ENCODE results near the gene PSEN2.

The PSEN2 gene

DNA sequence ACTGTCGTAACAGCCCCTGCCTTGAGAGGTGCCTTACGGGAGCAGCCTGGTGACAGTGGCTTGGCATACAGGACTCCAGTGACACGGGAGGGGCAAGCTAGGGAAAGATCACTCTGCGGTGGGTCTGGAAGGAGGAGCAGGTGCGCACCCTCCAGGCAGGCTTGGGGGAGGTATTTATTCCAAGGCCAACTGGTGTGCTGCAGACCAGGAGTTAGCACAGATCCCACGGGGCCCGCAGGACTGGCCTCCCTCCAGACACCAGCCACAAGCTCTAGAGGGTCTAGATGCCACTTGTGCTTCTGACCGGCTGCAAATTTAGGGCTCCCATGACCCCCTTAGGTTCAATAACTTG, 22.1 kb downstream of the PSEN2 start:
- H3K4me1 Mint-ChIP-seq: no peaks in the 10 kb centered on the region
- H3K36me3 Mint-ChIP-seq (ENCODE audit: insufficient read depth): peaks cover 3% of the 10 kb centered on the region
- H3K27ac Mint-ChIP-seq (ENCODE audit: low read depth): no peak overlapping the region
- H3K4me3 Mint-ChIP-seq: no peak overlapping the region
- H3K9me3 Mint-ChIP-seq: no peaks in the 10 kb centered on the region
- ATAC-seq (replicated peaks; ENCODE audit: extremely low read depth, poor library complexity, severe bottlenecking): no peak
- DNase-seq (ENCODE audit: low spot score in 2 of 2): no peak
- no peaks in the 10 kb centered on the region for H3K27me3 Mint-ChIP-seq

GRCh38 chr1:226893936-226894335, 23.5 kb downstream of the PSEN2 start:
- ATAC-seq (replicated peaks; ENCODE audit: extremely low read depth, poor library complexity, severe bottlenecking) (no peak), DNase-seq (ENCODE audit: low spot score in 2 of 2) (no peak)
- Mint-ChIP-seq H3K27ac (ENCODE audit: low read depth) (no peak overlapping the region), H3K4me3 (no peak overlapping the region), H3K36me3 (ENCODE audit: insufficient read depth) (peaks cover 3% of the 10 kb centered on the region), H3K27me3 (no peaks in the 10 kb centered on the region), H3K4me1 (no peaks in the 10 kb centered on the region), H3K9me3 (no peaks in the 10 kb centered on the region)

GRCh38 chr1:226894826-226895225, 24.4 kb downstream of the PSEN2 start:
- H3K9me3 Mint-ChIP-seq: no peaks in the 10 kb centered on the region
- H3K4me3 Mint-ChIP-seq: no peak overlapping the region
- DNase-seq (ENCODE audit: low spot score in 2 of 2) (no peak), ATAC-seq (replicated peaks; ENCODE audit: extremely low read depth, poor library complexity, severe bottlenecking) (no peak)
- no peaks in the 10 kb centered on the region for H3K4me1 Mint-ChIP-seq
- H3K36me3 Mint-ChIP-seq (ENCODE audit: insufficient read depth): peaks cover 3% of the 10 kb centered on the region
- no peak overlapping the region for H3K27ac Mint-ChIP-seq (ENCODE audit: low read depth)
- no peaks in the 10 kb centered on the region for H3K27me3 Mint-ChIP-seq

- Mint-ChIP-seq H3K27me3 (no peaks in the 10 kb centered on the region), H3K4me3 (no peak overlapping the region), H3K4me1 (no peaks in the 10 kb centered on the region), H3K36me3 (ENCODE audit: insufficient read depth) (peaks cover 3% of the 10 kb centered on the region), H3K9me3 (no peaks in the 10 kb centered on the region), H3K27ac (ENCODE audit: low read depth) (no peak overlapping the region)
- no peak for ATAC-seq (replicated peaks; ENCODE audit: extremely low read depth, poor library complexity, severe bottlenecking)
- DNase-seq (ENCODE audit: low spot score in 2 of 2): no peak
Observed at GRCh38 chr1:226895644-226896043, 25.2 kb downstream of the PSEN2 start.

DNA sequence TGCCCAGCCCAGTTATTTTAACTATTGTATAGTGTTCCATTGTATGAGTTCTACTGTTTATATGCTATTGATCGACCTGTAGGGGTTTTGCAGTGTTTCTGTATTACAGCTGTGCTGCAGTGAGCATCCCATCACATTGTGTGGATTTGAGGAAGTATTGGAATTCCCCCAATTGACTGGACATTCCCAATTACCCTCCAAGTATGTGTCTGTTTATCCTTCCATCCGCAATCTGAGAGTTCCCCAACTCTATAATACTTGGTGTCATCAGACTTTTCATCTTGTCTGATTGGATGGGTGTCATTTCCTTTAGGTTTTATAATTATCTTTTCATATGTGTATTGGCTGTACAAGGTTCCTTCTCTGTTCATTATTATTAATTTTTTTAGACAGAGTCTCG, 27.8 kb downstream of the PSEN2 start:
- Mint-ChIP-seq H3K36me3 (ENCODE audit: insufficient read depth) (peaks cover 2% of the 10 kb centered on the region), H3K27me3 (no peaks in the 10 kb centered on the region), H3K4me1 (no peaks in the 10 kb centered on the region), H3K27ac (ENCODE audit: low read depth) (no peak overlapping the region), H3K4me3 (no peak overlapping the region), H3K9me3 (no peaks in the 10 kb centered on the region)
- DNase-seq (ENCODE audit: low spot score in 2 of 2): no peak
- no peak for ATAC-seq (replicated peaks; ENCODE audit: extremely low read depth, poor library complexity, severe bottlenecking)

DNA sequence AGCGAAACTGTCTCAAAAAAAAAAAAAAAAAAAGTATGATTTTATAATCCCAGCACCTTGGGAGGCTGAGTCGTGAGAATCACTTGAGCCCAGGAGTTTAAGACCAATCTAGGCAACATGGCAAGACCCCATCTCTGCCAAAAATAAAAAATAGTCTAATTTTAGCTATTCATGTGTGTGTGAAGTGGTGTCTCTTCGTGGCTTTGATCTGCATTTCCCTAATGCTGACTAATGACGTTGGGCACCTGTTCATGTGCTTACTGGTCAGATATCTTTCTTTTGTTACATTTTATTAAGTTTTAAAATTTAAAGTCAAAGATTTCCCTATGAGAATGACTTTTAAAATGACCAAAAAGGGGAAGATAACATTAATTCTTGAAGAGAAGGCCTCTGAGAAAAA, 31.0 kb downstream of the PSEN2 start:
- Mint-ChIP-seq H3K27ac (ENCODE audit: low read depth) (no peak overlapping the region), H3K36me3 (ENCODE audit: insufficient read depth) (peaks cover under 1% of the 10 kb centered on the region), H3K4me3 (no peak overlapping the region), H3K27me3 (no peaks in the 10 kb centered on the region), H3K9me3 (no peaks in the 10 kb centered on the region), H3K4me1 (no peaks in the 10 kb centered on the region)
- ATAC-seq (replicated peaks; ENCODE audit: extremely low read depth, poor library complexity, severe bottlenecking) (no peak), DNase-seq (ENCODE audit: low spot score in 2 of 2) (no peak)

GRCh38 chr1:226902601-226903000, 32.2 kb downstream of the PSEN2 start:
- ATAC-seq (replicated peaks; ENCODE audit: extremely low read depth, poor library complexity, severe bottlenecking) (no peak), DNase-seq (ENCODE audit: low spot score in 2 of 2) (no peak)
- H3K4me1 Mint-ChIP-seq: no peaks in the 10 kb centered on the region
- H3K9me3 Mint-ChIP-seq: no peaks in the 10 kb centered on the region
- no peak overlapping the region for H3K27ac Mint-ChIP-seq (ENCODE audit: low read depth)
- no peaks in the 10 kb centered on the region for H3K36me3 Mint-ChIP-seq (ENCODE audit: insufficient read depth)
- no peaks in the 10 kb centered on the region for H3K27me3 Mint-ChIP-seq
- no peak overlapping the region for H3K4me3 Mint-ChIP-seq

DNA sequence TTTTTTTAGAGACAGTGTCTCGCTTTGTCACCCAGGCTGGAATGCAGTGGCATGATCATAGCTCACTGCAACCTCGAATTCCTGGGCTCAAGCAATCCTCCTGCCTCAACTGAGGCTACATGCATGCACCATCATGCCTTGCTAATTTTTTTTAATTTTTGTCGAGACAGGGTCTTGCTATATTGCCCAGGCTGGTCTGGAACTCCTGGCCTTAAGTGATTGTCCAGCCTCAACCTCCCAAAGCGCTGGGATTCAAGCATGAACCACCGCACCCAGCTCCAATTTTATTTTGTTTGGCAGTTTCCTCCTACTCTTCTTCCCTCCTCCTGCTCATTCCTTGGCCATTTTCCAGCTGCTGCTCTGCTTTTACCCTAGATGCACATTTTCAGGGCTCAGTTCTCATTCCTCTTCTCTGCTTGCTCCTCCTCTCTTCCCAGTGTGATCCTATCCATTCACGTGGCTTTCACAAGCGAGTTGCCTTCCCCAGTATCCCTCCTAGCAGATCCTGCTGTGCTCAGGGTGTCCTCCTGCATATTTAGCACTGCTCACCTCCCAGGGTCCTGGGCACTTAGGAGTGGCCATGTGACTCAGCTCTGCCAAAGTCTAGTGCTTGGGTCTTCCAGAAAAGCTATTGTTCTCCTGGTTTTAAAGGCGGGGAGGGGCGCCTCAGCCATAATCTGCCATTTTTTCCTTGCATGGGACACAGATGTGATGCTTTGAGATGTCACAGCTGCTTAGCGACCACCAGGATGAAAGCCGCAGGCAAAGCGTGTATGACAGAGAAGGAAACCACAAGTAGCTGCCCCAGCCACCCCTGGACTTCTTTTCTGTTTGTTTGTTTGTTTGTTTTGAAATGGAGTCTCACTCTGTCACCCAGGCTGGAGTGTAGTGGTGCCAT, 33.7 kb downstream of the PSEN2 start:
- DNase-seq (ENCODE audit: low spot score in 2 of 2) (no peak), ATAC-seq (replicated peaks; ENCODE audit: extremely low read depth, poor library complexity, severe bottlenecking) (no peak)
- no peaks in the 10 kb centered on the region for H3K9me3 Mint-ChIP-seq
- no peaks in the 10 kb centered on the region for H3K4me1 Mint-ChIP-seq
- H3K36me3 Mint-ChIP-seq (ENCODE audit: insufficient read depth): no peaks in the 10 kb centered on the region
- H3K4me3 Mint-ChIP-seq: no peak overlapping the region
- H3K27ac Mint-ChIP-seq (ENCODE audit: low read depth): no peak overlapping the region
- no peaks in the 10 kb centered on the region for H3K27me3 Mint-ChIP-seq

DNA sequence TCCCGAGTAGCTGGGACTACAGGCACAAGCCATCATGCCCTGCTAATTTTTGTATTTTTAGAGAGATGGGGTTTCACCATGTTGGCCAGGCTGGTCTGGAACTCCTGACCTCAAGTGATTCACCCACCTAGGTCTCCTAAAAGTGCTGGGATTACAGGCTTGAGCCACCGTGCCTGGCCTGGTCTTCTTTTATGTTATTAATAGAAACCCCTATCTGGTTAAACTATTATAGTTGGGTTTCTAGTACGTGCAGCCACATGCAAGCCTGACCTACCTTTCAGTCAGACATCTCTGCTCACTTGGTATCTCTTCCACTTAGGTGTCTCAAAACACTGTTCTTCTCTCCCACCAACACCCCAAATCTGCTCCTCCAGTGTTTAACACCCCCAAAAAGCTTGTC, 34.4 kb downstream of the PSEN2 start:
- Mint-ChIP-seq H3K27me3 (no peaks in the 10 kb centered on the region), H3K4me3 (no peak overlapping the region), H3K4me1 (no peaks in the 10 kb centered on the region), H3K9me3 (no peaks in the 10 kb centered on the region), H3K36me3 (ENCODE audit: insufficient read depth) (no peaks in the 10 kb centered on the region), H3K27ac (ENCODE audit: low read depth) (no peak overlapping the region)
- DNase-seq (ENCODE audit: low spot score in 2 of 2): no peak
- no peak for ATAC-seq (replicated peaks; ENCODE audit: extremely low read depth, poor library complexity, severe bottlenecking)

DNA sequence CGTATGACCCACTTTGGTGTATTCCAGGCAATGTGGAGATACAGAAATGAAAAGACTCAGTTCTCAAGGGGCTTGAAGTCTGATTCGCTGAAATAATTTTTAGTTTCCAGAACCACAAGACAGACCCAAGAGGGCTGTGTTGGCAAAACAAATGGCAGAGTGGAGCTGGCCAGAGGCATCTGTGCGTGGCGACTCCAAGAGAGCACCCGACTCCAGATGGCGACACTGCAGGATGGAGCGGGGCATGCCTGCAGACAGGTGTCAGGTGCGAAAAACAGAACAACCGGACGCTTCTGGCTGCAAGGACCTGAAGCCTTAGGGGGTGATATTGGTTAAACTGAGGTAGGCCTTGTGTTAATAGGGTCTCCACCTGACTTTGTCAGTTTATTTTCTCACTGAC, 38.0 kb downstream of the PSEN2 start:
- no peak for DNase-seq (ENCODE audit: low spot score in 2 of 2)
- H3K4me3 Mint-ChIP-seq: no peak overlapping the region
- H3K36me3 Mint-ChIP-seq (ENCODE audit: insufficient read depth): no peaks in the 10 kb centered on the region
- H3K27me3 Mint-ChIP-seq: no peaks in the 10 kb centered on the region
- H3K9me3 Mint-ChIP-seq: no peaks in the 10 kb centered on the region
- H3K4me1 Mint-ChIP-seq: no peaks in the 10 kb centered on the region
- no peak for ATAC-seq (replicated peaks; ENCODE audit: extremely low read depth, poor library complexity, severe bottlenecking)
- H3K27ac Mint-ChIP-seq (ENCODE audit: low read depth): no peak overlapping the region

DNA sequence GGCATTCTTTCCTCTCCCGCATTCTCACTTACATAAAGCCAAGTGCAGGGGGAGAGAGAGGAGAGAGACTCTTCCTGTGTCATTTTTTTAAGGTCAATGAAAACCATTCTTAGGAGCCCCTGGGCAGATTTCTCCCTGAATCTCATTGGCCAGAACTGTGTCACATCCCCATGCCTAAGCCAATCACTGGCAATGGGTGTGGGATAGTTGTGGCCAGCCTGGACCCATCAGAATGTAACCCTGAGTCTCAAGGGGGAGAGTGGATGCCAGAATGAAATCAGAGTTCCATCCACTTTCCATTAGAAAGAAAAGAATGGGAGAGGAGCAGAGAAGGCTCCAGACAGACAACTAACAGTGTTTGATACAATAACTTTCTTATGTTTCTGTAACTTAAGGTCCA, 38.5 kb downstream of the PSEN2 start:
- Mint-ChIP-seq H3K27ac (ENCODE audit: low read depth) (no peak overlapping the region), H3K27me3 (no peaks in the 10 kb centered on the region), H3K36me3 (ENCODE audit: insufficient read depth) (no peaks in the 10 kb centered on the region), H3K4me3 (no peak overlapping the region), H3K9me3 (no peaks in the 10 kb centered on the region), H3K4me1 (no peaks in the 10 kb centered on the region)
- ATAC-seq (replicated peaks; ENCODE audit: extremely low read depth, poor library complexity, severe bottlenecking) (no peak), DNase-seq (ENCODE audit: low spot score in 2 of 2) (no peak)

DNA sequence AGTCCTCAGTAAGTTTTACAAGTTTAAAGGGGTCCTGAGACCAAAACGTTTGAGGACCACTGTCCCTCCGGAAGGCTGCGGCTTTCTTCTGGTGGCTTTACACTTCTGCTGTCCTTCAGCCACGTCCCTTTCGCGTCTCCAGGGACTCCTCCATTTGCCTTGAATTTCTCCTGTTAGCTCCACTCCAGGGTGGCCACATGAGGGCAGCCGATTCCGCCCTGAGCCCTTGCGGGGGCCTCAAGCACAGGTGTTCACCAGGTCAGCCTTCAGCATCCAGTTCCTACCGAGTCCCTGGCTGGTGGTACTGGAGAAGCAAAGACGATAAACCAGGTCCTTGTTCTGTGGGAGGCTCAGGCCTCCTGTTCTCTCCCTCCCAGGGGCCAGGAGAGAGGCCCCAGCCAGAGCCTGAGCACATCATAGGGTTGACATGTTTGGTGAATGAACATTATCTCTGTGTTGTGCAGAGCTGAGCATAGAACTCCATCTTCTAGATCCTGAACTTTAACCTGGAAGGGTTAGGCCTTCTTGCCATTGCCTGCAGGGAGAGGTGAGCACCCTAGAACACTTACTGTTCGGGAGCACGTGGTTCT, 42.3 kb downstream of the PSEN2 start:
- Mint-ChIP-seq H3K4me1 (no peaks in the 10 kb centered on the region), H3K36me3 (ENCODE audit: insufficient read depth) (no peaks in the 10 kb centered on the region), H3K4me3 (no peak overlapping the region), H3K27ac (ENCODE audit: low read depth) (no peak overlapping the region), H3K9me3 (no peaks in the 10 kb centered on the region), H3K27me3 (no peaks in the 10 kb centered on the region)
- no peak for ATAC-seq (replicated peaks; ENCODE audit: extremely low read depth, poor library complexity, severe bottlenecking)
- no peak for DNase-seq (ENCODE audit: low spot score in 2 of 2)

DNA sequence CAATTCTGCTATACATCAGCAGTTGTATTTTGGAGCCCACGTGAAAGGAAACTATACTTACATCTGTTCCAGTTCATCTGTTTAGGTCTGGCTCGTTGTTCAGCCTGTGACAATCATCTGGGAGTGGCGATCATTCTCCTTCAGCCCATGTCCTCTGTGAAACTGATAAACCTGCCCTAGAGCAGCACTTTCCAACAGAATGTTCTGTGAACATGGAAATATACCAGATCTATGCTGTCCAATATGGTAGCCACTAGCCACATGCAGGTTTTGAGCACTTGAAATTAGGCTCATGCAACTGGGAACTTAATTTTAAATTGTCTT, 45.2 kb downstream of the PSEN2 start:
- H3K9me3 Mint-ChIP-seq: no peaks in the 10 kb centered on the region
- DNase-seq (ENCODE audit: low spot score in 2 of 2): no peak

More for the DNA sequence above, 45.2 kb downstream of the PSEN2 start:
- Mint-ChIP-seq H3K4me3 (no peak overlapping the region), H3K36me3 (ENCODE audit: insufficient read depth) (no peaks in the 10 kb centered on the region), H3K27ac (ENCODE audit: low read depth) (no peak overlapping the region), H3K27me3 (no peaks in the 10 kb centered on the region), H3K4me1 (no peaks in the 10 kb centered on the region)
- ATAC-seq (replicated peaks; ENCODE audit: extremely low read depth, poor library complexity, severe bottlenecking): no peak

All from central memory CD8-positive, alpha-beta T cell (primary cell).